Left ventricle myocardium superior (tissue), 1 donor: ENCODE results near the gene RASSF5. TPM values are rescaled to one million over a fixed set of nuclear protein-coding genes. Genes with fewer than 3 reads are reported as not detected.

Experiments
- ATAC-seq: fragments of 200-7000 bp; cut with Tn5 transposase; one replicate; pipeline ENCODE4 v1.9.1; 2020; ENCODE audit warnings: mild to moderate bottlenecking, moderate library complexity
- DNase-seq: peaks from one replicate; pipeline ENCODE4 v3.0.0-alpha.2; 2020
- intact Hi-C: fragments of 100-400 bp; cut with micrococcal nuclease; formaldehyde crosslinking; loops from one replicate; pipeline ENCODE4 v1.11.0; 2022
- long read RNA-seq: library from polyadenylated mRNA; unstranded; transcript quantifications from one replicate; pipeline ENCODE4 v2.0.0, GENCODE V29; 2021
- total RNA-seq: library from RNA; stranded (reverse); fragmentation: NEBNext Ultra II Directional; extraction: Animal tissue kit (Norgen Biotek cat#: 25700); gene quantifications from one replicate; pipeline ENCODE4 v1.2.1, GENCODE V29; 2021
- donor health status: DM: no; HTN: yes; CAD: no; lungs with severe emphysema.

The RASSF5 gene, protein sequence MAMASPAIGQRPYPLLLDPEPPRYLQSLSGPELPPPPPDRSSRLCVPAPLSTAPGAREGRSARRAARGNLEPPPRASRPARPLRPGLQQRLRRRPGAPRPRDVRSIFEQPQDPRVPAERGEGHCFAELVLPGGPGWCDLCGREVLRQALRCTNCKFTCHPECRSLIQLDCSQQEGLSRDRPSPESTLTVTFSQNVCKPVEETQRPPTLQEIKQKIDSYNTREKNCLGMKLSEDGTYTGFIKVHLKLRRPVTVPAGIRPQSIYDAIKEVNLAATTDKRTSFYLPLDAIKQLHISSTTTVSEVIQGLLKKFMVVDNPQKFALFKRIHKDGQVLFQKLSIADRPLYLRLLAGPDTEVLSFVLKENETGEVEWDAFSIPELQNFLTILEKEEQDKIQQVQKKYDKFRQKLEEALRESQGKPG
- total RNA-seq: 4.2 TPM
- long read RNA-seq, transcript RASSF5-201 (5 exons, 3,496 nt): major isoform, 6 of 7 reads
- long read RNA-seq, partial matches to known transcripts: 0 of 7 reads
- long read RNA-seq, other reads (novel, unspliced or antisense): 0 of 7 reads

GRCh38 chr1:206507284-206508129 is at the start of gene RASSF5:
Gene RASSF5, plus strand, starts transcription at chr1:206507531. Its CDS starts 72 bp downstream, at chr1:206507603.
- ATAC-seq (peak; percentile 91), DNase-seq (peak; percentile 91)
- intact Hi-C loops: no loop called here

DNA sequence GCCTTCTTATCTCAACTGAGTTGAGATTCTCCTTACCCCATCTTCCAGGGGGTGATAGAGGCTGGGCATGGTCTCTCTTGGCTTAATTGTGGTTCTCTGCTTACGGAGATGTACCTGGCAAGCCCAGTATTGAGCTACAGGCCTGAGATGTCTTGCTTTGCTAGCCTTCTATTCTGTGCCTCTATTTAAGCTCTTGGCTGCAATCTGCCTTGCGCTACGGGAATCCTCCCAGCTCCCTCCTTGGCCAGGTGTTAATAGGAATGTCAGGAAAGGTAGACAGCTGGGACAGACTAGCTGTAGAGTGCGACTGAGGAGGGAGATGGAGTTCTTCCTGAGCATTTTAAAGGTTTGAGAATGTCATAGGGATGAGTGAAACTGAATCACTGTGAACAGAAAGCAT is 47.6 kb upstream of the RASSF5 start:
- DNase-seq (no peak), ATAC-seq (no peak)
- intact Hi-C loops: no loop called here

- DNase-seq (no peak), ATAC-seq (peak; percentile 45)
- intact Hi-C loops: no loop called here
Observed at GRCh38 chr1:206460836-206461426, 46.4 kb upstream of the RASSF5 start.

DNA sequence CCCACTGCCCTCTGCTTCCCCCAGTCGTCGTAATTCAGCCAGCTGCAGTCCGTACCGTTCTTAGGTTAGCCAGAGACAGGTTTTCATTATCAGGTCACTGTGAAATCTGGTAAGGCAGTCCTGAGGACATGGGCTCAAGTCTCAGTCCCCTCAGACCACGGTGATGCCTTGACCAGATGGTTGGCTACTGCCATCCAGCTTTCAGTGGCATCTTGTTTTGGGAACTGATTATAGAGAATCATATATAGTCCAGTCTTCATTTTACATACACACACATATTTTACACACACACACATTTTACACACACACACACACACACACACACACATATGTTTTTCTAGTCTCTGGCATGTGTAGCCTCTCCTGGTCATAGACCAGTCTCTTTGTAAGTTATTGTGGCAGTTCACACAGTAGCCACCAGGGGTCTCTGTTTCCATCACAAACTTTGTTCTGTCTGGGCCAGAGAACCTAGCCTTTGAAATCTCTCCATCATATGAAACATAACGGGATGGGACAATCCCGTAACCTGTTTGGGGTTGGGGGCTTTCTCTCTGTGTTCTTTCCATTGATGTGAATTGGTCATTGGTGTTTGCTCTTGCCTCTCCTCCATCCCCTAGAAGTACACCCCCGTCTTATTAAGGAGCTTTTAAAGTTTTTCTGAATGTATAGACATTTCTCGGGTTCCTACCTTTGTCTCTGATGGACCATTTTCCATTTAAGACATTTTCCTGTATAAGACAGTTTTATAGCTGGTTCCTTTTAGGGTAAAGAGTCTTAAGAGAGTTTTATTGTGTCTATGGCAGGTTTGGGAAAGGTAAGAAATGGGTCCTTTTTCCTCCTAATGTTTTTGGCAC is 45.5 kb upstream of the RASSF5 start:
- intact Hi-C loops: no loop called here
- DNase-seq: no peak
- peak; percentile 73 for ATAC-seq

- DNase-seq (no peak), ATAC-seq (no peak)
- intact Hi-C loops: no loop called here
Observed at GRCh38 chr1:206463137-206463536, 44.2 kb upstream of the RASSF5 start.

GRCh38 chr1:206463911-206464310 is 43.4 kb upstream of the RASSF5 start:
- intact Hi-C loops: no loop called here

GRCh38 chr1:206464456-206464964 is 42.8 kb upstream of the RASSF5 start:
- DNase-seq: no peak
- intact Hi-C loops: no loop called here
- peak; percentile 55 for ATAC-seq

More at GRCh38 chr1:206463911-206464310, 43.4 kb upstream of the RASSF5 start:
- DNase-seq (no peak), ATAC-seq (no peak)

- intact Hi-C loops: no loop called here
- DNase-seq (no peak), ATAC-seq (no peak)
Observed at GRCh38 chr1:206465951-206466350, 41.4 kb upstream of the RASSF5 start.

DNA sequence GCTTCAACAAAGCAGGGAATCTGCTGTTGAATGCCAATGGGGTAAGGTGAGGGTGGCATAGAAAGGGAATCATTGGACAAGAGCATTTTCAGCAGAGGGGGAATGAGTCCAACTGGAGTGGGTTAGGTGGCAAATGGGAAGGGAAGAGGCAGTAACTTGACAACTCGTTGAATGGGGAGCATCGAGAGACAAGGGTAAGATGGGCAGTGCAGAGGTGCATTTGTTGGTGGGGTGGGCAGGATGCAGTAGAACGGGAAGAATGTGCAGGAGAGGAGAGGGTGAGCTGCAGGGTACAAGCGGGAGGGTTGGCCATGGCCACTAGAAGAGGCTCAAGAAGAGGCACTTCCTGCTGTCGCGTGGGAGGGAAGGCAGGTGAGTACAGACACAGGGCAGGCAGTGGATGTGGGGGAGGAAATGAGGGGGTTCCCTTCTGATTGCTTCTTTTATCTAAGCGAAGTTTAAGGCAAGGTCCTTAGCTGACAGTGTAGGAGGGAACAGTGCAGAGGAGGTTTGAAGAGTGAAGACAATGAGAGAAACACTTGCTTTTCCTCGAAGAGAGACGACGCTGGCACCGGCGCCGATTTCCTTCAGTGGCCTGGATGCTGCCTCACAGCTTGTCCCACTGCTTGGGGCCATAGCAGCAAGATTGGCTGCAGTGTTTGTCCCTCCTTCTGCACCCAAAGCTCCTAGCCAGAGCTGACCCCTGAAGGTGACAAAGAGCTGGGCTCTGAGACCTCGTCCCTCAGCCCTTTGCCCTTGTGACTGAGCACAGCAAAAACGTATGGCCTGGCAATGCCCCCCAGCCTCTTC is 40.3 kb upstream of the RASSF5 start:
- intact Hi-C loops: no loop called here
- DNase-seq (no peak), ATAC-seq (no peak)

GRCh38 chr1:206467915-206468314 is 39.4 kb upstream of the RASSF5 start:
- peak; percentile 53 for DNase-seq
- peak; percentile 4 for ATAC-seq

DNA sequence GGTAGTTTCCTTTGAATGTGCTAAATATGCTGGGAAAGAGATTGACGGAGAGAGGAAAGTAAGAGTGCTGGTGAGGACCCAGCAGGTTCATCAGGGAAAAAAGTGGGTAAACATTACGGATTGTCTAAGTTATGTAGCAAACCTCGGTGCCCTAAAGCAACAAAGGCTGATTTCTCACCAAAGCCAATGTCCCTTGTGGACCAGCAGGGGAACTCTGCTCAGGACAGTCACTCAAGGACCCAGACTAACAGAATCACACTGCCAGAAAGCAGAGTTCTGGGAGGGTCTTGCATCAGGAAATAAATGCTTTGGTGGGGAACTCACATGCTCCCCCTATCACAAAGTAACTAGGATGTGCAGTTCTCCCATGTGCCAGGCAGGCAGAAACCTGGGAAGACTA is 38.8 kb upstream of the RASSF5 start:
- intact Hi-C loops: no loop called here
- DNase-seq: no peak
- no peak for ATAC-seq

More at GRCh38 chr1:206467915-206468314, 39.4 kb upstream of the RASSF5 start:
- intact Hi-C loops: no loop called here

GRCh38 chr1:206469411-206469932 is 37.9 kb upstream of the RASSF5 start:
- intact Hi-C loops: no loop called here
- DNase-seq (no peak), ATAC-seq (no peak)

DNA sequence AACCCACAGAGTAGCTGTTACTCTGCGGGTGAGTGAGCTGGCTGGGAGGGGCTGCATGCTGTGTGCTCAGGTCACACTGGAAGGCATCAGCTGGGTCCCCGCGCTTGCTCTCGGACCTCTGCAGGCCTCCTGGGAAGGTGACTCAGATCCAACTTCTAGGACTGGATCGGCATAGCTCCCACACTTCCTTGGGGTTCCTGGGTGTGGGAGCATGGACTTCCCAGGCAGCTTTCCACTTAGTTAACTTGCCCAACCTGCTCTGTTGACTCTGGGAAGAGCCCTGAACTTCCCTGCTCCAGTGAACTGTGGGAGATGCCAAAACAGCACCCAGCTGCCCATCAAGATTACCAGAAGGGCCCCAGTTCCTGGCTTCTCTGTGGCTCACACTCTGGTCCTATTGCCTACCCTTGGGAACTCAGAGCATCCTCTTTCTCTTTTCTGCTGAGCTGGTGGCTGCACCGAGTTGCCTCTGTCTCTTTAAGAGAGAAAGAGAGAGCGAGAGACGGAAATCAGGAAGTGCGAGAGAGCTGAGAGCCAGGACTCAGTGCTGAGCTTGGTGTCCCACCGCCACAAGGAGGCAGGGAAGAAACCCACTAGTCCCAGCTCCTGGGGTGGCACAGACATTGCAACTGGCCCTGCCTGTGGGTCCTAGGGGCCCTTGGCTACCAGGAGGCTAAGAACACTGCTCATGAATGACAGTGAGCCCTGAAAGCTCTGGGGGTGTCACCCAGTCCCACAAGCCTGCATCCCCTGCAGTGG is 37.2 kb upstream of the RASSF5 start, which contains the start of gene IKBKE:
IKBKE (plus strand) TSS at position 544 of the 759 bp plus-strand sequence. CDS start 2,752 bp downstream, outside the sequence.
- ATAC-seq: peak; percentile 83
- no peak for DNase-seq
- intact Hi-C loops: no loop called here

DNA sequence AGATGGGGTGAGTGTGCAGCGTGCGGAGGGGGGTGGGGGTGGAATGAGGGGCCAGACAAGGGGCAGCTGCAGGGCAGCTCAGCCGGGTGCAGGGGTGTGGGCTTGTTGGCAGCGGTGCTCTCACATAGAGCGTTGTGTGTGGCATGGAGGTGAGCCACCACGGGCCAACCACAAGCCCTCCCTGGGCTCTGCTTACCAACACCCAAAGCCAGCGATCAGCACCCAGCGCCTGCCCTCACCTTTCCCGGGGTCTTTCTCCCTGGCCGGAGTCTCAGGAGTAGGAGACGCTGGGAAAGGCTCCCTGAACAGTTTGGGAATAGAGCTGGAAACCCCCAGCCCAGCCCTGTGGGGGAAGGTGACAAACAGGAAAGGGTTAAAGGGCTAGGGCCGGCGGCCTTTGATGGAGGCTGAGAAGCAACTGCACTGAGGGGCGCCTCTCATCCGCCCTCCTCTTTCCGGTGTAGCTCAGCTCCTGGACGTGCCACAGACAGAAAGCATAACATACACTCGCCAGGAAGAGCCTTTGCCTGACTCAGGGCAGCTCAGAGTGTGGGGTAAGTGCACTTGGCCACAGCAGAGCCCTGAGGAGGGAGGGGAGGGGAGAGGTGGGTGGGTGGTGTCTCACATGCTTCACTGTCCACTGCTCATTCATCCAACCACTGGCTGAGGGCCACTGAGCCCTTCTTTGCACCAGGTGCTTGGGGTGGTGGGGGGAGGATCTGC is 36.5 kb upstream of the RASSF5 start:
- ATAC-seq: peak; percentile 46
- no peak for DNase-seq
- intact Hi-C loops: no loop called here

- ATAC-seq (no peak), DNase-seq (no peak)
- intact Hi-C loops: no loop called here
Observed at GRCh38 chr1:206471415-206471801, 35.9 kb upstream of the RASSF5 start.

DNA sequence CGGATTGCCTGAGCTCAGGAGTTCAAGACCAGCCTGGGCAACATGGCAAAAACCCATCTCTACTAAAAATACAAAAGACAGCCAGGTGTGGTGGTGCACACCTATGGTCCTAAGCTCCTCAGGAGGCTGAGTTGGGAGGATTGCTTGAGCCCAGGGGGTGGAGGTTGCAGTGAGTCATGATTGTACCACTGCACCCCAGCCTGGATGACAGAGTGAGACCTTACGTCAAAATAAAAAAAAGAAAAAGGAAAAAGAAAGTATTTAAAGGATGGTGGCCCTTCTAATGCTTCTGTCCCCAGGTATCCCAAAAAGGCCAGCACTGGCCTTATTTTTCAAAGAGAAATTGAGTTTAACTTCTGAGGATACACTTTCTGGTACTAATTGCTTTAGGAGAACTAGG is 35.3 kb upstream of the RASSF5 start:
- intact Hi-C loops: no loop called here
- ATAC-seq (no peak), DNase-seq (no peak)
